Umbilical cord (tissue), 2 donors: ENCODE data around the gene HIVEP2. TPM values are rescaled to one million over a fixed set of nuclear protein-coding genes. Genes with fewer than 3 reads are reported as not detected.

Experiments
- DNase-seq: peaks from one replicate; pipeline ENCODE4 v3.0.0-alpha.2; 2015; ENCODE audit warnings: low spot score
- total RNA-seq: library from RNA; depleted of rRNA; stranded (reverse); fragments of >200 nt; gene quantifications from one replicate; pipeline ENCODE4 v1.2.3, GENCODE V29; 2014; ENCODE audit warnings: low replicate concordance; ENCODE audit not compliant: insufficient read depth

HIVEP2 gene
- total RNA-seq, 1 donor from 2014 or later = 8.4 TPM

DNA sequence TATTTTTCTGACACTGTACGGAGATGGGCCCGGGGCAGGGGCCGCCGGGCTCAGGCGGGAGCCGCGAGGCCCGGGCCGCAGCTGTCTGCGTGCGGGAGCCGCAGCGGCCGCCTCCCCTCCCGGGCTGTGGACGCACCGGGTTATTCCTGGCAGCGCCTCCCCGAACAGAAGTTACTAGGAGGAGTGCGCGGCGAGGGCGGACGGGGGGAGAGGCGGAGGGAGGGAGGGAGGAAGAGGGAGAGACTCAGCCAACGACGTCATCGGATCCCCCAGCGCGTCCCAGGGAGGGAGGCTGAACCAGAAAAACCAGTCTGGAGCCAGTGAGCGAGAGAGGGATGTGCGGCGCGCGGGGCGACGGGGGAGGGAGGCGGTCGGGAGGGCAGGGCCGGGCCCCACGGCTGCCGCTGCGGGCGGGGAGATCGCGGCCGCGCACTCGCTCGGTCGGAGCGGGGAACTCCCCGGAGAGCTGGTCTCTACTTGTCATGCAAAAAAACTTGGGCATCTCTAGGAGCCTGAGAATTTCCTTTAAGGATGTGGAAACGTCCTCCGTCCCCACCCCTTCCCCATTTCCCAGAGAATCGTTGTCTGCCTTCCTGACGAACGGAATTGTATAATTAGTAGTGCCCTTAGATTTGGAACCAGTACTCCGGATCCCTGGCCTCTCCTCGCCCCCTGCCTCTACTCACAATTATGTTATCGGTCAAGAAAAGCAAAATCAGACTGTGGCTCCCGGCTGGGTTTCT is 1.4 kb upstream of the HIVEP2 start:
- DNase-seq = peak; percentile 97

DNA sequence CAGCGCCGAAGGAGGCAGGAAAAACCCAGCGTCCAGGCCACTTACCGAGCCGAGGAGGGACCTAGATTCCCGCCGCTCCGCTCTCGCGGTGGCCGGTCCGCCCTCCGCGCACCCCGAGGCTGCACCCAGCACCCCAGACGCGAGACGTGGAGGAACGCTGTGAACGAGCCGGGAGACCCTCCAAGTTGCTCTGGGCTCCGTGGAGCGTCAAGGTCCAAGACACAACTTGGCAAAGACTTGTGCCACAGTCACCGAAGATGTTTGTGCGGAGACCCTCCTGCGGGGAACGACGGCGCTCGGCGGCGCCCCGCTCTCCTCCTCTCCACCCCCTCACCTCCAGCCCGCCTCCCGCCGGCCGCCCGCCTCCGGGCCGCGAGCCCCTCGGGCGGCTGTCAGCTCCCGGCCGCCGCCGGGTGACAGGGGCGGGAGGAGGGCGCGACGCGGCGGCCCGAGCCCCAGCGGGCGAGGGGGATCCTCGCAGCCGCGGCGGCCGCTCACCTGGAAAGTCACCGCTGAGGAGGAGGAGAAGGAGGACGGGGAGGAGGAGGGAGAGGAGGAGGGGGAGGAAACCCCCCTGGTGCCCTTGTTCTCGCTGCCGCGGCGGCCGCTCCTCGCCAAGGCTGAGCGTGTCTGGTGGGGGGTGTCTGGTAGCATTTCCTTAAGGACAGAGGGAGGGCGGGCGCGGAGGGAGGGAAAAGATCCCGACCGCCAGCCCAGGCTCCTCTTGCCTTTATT is 637 bp upstream of the HIVEP2 start:
- no peak for DNase-seq

- DNase-seq = peak; percentile 80
These were observed 590 bp downstream of the HIVEP2 start for GRCh38 chr6:142944124-142945048.

DNA sequence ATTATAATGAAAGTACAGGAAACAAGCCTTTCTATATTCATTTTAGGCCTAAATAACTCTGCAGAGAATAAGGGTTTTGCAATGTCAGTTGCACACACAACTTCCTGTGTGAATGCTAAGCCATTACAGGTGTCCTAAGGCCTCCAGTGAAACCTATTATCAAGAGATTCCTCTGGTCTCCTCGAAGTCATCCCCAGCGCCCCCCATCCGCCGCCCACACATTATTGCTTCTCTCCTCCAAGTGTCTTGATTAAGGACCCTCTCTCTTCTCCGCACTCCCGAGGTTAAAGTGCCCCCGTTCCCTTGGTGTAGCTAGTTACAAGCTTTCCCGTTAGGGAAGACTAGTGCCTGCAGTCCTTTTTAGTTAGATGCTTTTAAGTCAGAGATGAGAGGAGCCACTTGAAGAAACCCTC is 1.3 kb downstream of the HIVEP2 start:
- DNase-seq = peak; percentile 2

DNA sequence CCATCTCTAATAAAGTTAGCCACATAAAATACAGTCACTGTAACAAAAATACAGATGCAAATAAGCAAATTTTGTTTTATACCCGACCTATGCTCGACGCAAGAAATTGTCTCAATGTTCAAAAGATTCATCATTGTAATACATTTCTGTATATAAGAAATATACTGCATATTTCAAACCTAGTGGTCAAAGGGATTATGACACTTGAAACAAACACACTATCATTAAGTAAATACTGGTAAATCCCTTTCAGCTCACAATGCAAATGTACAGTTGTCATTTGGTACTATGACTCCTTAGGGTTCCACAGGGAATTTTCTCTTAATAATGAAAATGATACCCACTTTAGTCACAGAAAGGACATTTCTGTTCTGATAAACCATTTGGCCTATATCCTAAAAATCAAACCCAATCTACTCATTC is 2.2 kb downstream of the HIVEP2 start:
- peak; percentile 31 for DNase-seq

DNA sequence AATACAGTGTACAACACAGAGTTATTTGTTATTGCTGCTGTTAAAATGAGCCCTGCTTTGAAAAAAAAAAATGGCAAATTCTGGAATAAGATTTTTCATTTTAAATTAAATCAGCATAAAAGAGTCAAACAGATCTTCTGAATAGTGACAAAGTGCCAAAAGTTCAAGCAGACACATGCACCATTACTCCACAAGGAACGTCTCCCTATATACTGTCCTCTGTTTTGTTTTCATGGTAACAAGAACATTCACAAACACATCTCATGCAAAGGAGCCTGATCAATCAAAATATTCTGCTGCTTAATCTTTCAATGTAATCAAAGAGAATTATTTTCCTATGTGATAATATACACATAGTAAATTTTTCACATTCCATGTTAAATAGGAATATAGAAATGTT is 2.7 kb downstream of the HIVEP2 start:
- no peak for DNase-seq

GRCh38 chr6:142941018-142941417 is 4.0 kb downstream of the HIVEP2 start:
- no peak for DNase-seq

DNA sequence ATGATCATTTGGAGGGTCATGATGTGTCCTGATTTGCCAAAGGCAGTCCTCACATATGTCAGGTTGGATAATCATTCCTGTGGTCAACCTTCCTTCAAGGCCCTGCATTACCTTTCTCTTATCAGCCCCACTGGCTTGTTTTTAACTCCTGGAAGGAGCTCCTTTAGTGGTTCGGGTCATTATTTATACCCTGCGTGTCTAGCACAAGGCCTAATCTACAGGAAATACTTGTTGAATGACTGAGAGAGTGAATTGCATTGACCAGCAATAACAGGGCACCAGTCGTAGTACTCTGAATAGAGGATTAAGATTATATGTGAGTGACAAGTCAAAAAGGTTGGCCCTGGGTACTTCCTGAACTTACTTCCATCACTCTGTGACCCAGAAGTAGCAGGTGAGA is 4.5 kb downstream of the HIVEP2 start:
- no peak for DNase-seq

DNA sequence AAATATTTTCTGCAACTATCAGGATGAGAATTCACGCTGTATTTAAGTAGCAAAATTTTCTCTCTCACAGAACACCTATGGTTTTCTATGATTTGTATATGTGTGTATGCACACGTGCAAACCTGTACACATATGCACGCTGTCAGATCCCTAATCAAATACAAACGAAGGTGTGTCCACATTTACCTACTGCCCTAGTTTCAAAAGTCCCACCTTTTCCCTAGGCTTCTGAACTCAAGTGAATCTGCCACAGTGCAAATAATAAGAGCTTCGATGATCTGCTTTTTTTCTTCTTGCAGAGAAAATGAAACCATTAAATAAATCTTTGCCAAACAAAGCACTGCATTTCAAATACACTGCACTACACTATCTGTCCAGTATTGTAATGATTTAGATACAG is 6.5 kb downstream of the HIVEP2 start:
- no peak for DNase-seq

DNA sequence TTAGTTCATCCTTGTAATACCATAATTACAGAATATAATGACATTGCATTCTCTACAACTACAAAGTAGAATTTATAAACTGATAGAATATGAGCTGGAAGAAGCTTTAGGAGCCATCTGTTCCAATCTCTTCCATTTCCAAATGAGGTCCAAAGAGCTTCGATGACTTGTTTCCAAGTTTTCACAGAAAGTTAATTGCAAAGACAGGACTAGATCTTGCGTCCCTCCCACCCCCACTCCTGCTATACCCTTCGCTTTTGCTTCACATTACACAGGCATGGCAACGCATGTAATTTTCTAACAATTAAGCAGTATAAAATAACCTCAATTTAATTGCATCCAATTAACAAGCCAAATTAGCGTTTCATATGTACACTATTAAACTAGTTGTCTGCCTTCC is 7.0 kb downstream of the HIVEP2 start:
- no peak for DNase-seq

DNA sequence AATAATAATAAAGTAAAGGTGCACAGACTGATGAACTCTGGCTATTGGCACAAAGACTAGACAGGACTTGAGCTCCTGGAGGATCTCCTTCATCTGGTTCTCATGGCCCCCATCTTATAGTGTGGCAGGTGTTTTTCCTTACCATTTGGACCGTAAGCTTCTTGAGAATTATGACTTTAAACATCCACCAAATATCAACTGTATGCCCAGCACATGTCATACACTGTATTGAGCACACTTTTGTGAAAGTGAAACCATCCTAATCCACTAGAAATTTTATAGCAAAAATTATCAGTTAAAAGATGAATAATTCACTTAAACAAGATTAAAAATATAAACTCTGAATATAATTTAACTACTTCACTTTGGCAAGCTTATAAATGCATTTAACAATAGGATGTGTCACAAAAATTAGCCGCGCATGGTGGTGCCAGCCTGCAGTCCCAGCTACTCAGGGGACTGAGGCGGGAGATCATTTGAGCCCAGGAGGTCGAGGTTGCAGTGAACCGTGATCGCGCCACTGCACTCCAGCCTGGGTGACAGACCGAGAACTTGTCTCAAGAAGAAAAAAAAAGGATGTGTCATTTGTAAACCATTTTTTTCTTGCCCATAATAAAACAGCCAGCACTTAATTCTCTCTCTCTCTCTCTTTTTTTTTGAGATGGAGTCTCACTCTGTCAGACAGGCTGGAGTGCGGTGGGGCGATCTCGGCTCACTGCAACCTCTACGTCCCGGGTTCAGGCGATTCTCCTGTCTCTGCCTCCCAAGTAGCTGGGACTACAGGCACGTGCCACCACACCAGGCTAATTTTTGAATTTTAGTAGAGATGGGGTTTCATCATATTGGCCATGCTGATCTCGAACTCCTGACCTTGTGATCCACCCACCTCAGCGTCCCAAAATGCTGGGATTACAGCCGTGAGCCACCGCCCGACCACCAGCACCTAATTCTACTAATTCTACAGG is 9.1 kb downstream of the HIVEP2 start:
- no peak for DNase-seq

- DNase-seq = no peak
These were observed 10.4 kb downstream of the HIVEP2 start for GRCh38 chr6:142934599-142934998.

DNA sequence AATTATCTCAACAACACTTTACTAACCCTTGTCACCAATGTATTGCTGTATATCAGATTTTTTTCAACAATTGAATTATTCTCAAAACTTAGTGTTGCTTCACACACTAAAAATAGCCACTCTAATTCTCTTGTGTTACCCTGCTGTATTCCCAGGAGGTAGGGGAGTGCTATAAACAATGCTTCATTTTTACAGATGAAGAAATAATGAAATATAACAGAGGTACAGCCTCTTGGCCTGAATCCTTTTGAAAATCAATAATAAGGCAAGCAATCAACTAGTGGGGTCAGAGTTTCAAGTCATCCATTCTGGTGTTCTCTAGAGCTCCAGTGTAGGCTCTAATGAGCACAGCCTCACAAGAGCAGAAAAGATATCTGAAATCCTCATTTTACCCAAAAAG is 10.9 kb downstream of the HIVEP2 start:
- DNase-seq = no peak

DNA sequence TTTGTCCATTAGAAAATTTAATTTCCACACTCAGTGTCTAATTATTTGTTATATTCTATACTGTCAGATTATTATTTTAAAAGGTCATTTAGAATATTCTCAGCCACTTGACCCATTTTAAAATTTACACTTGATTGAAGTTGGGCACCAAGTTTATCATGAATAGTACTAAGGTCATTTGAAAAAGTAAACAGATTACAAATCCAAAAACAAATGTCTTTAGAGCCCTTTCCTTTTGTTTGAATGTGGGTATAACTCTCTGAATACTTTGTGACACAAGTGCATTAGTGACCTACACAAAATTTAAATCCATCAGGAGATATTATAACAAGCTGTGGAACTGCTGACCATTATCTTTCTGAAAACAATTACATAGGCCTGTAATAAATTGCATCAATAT is 11.3 kb downstream of the HIVEP2 start:
- DNase-seq = no peak

DNA sequence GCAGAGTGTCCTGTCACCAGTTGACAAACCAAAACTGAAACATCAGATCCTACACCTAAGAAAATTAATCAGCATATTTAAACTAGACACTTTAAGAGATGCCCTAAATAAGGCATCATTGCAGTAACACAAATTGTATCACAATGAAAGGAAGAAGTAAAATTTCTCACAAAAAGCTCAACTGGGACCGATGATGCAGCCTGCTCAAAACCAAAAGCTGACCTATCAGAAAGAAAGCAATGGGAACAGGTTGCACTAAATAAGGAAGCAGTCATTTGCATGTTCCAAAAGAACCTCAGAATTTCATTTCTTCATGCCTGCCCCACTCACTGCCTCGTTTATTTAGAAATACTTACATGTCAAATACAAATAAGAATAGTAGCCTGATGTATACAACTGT is 12.1 kb downstream of the HIVEP2 start:
- DNase-seq = no peak

GRCh38 chr6:142929751-142930358 is 15.1 kb downstream of the HIVEP2 start:
- DNase-seq = no peak

DNA sequence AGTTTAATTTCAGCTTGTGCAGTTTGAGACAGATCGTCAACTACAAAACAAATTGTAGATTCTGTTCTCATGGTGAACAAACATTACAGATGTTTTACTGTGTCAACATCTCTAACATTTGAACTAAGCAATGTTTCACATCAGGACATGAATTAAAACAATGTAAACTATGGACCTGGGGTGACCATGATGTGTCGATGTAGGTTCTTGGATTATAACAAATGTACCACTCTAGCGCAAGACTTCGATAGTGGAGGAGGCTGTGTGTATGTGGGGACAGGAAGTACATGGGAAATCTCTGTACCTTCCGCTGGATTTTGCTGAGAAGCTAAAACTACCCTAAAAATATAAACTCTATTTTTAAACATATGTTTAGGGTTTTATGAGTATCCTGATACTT is 17.1 kb downstream of the HIVEP2 start:
- no peak for DNase-seq

DNA sequence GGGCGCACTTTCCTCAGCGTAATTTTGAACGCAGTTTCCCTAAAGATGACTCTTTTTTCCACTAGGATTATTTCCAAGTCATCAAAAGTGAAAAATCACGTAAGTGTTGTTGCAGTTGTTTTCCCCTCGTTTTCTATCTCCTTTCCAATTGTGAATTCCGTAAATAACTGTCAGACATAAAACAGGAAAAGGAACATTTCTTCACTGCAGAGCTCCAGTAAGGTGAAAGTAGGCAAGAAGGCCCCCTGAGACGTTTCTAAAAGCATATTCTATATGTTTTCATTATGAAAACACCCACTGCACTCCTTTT is 17.8 kb downstream of the HIVEP2 start:
- no peak for DNase-seq

DNA sequence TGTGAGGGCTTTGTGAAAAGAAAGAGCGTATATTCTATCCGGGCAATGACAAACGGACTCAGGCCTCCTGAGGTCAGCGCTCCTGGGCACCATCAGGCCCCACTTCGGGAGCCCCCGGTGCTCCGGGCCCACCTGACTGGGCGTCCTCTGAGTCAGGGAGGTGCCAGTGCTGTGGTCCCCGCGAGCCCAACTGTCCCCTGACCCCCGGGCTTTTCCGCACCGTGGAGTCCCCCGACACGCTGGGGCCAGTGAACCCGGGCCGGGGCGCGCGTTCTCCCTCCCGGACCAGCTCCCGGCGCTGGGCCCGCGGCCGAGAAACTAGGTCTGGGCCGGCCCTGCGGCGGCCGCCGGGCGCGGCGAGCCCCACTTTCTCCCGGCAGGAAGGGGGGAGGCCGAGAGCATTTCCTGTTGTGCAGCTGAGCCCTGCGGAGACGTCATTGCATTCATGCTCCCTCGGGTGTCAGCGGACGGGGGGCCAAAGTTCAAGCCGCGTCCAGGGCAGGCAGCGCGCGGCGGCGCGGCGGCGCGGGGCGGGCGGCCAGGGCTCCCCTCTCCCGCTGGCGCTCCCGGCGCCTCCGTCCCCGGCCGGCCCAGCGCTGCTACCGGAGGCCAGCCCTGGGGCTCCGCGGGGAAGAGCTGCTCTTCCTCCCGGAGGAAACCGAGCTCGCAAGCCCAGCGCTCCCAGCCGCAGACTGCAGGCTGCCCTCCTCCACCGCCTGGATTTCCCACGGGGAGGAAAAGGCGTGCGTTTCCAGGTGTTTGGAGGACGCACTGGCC is 18.3 kb downstream of the HIVEP2 start:
- peak; percentile 77 for DNase-seq

DNA sequence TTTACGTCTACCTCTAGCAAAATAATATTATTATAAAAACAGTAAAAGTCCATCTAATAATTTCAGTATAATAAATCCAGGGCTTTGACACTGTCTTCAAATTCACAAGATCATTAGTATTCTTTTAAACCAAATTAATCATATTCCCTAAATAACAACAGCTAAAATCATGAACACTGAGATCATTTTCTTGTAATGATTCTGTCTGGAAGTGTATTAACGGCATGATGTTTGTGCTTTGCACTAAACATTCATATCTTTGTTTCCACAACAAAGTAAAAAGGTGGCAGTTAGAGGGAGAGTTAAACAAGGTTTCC is 18.8 kb downstream of the HIVEP2 start:
- no peak for DNase-seq
